Endometrium (tissue), 2 donors: ENCODE results near the gene MEIOB.

ENCODE experiments used
- FAIRE-seq: peaks from 2 replicates; lab custom pipeline; 2012; peaks lifted over from hg19 to GRCh38; lab: Jason Lieb, UNC
- donor health status: control.
- donor health status: control.

The MEIOB gene

GRCh38 chr16:1828645-1829410 is 43.1 kb downstream of the MEIOB start:
- FAIRE-seq: no peak

- FAIRE-seq: no peak
Observed at GRCh38 chr16:1826691-1827573, 45.0 kb downstream of the MEIOB start, which contains the start of the genes FAHD1 and HAGH. TSS of gene FAHD1 (plus strand) at chr16:1827206. CDS start at chr16:1827239, 33 bp downstream. TSS of gene HAGH (minus strand) at chr16:1826825. CDS start at chr16:1826787, 38 bp downstream.

- no peak for FAIRE-seq
Observed at GRCh38 chr16:1825864-1826690, 45.9 kb downstream of the MEIOB start.

GRCh38 chr16:1825381-1825863 is 46.5 kb downstream of the MEIOB start:
- no peak for FAIRE-seq

- FAIRE-seq: no peak
Observed at GRCh38 chr16:1823821-1824220, 48.1 kb downstream of the MEIOB start.

- FAIRE-seq: no peak
Observed at GRCh38 chr16:1822801-1823200, 49.2 kb downstream of the MEIOB start.

GRCh38 chr16:1821861-1822611 is 49.9 kb downstream of the MEIOB start:
- no peak for FAIRE-seq

GRCh38 chr16:1820946-1821290 is 51.0 kb downstream of the MEIOB start:
- no peak for FAIRE-seq

- no peak for FAIRE-seq
Observed at GRCh38 chr16:1820096-1820945, 51.6 kb downstream of the MEIOB start.

- no peak for FAIRE-seq
Observed at GRCh38 chr16:1819611-1820010, 52.4 kb downstream of the MEIOB start.

- no peak for FAIRE-seq
Observed at GRCh38 chr16:1818873-1819525, 53.0 kb downstream of the MEIOB start.

- FAIRE-seq: no peak
Observed at GRCh38 chr16:1818204-1818872, 53.6 kb downstream of the MEIOB start.

- no peak for FAIRE-seq
Observed at GRCh38 chr16:1817716-1818115, 54.2 kb downstream of the MEIOB start.

GRCh38 chr16:1817276-1817589 is 54.7 kb downstream of the MEIOB start:
- FAIRE-seq: no peak

- no peak for FAIRE-seq
Observed at GRCh38 chr16:1816396-1817275, 55.3 kb downstream of the MEIOB start.

- FAIRE-seq: no peak
Observed at GRCh38 chr16:1815461-1815860, 56.5 kb downstream of the MEIOB start.

GRCh38 chr16:1812732-1813163 is 59.2 kb downstream of the MEIOB start:
- FAIRE-seq: no peak

GRCh38 chr16:1810536-1810935 is 61.4 kb downstream of the MEIOB start:
- FAIRE-seq: no peak
